Astrocyte (in vitro differentiated cells and primary cell): ENCODE data around the gene ZNF223. TPM values are rescaled to one million over a fixed set of nuclear protein-coding genes. Genes with fewer than 3 reads are reported as not detected.

Source experiments
- DNase-seq: peaks from one replicate; pipeline ENCODE4 v3.0.0-alpha.2; 2010; ENCODE audit warnings: low read depth
- FAIRE-seq: peaks from 2 replicates; lab custom pipeline; 2011; peaks lifted over from hg19 to GRCh38; lab: Jason Lieb, UNC
- H2AFZ ChIP-seq: 2 replicates; pipeline ENCODE4 v1.6.0; 2012; ENCODE audit warnings: low read depth, low read length, inconsistent platforms
- H3K27ac ChIP-seq: 2 replicates; pipeline ENCODE4 v1.5.1; 2011; ENCODE audit warnings: low read depth, low read length, inconsistent platforms
- H3K27me3 ChIP-seq: 2 replicates; pipeline ENCODE4 v1.6.0; 2011; ENCODE audit warnings: low read length, inconsistent platforms; ENCODE audit not compliant: insufficient read depth
- H3K36me3 ChIP-seq: 2 replicates; pipeline ENCODE4 v1.5.1; 2011; ENCODE audit warnings: low read length, inconsistent platforms; ENCODE audit not compliant: insufficient read depth
- H3K4me1 ChIP-seq: 2 replicates; pipeline ENCODE4 v1.5.1; 2011; ENCODE audit warnings: low read length, inconsistent platforms; ENCODE audit not compliant: insufficient read depth
- H3K4me2 ChIP-seq: 2 replicates; pipeline ENCODE4 v1.6.0; 2012; ENCODE audit warnings: low read length, inconsistent platforms
- H3K4me3 ChIP-seq: 2 replicates; pipeline ENCODE4 v1.5.1; 2011; ENCODE audit warnings: low read depth, mild to moderate bottlenecking, low read length, inconsistent platforms; ENCODE audit not compliant: insufficient read depth
- H3K79me2 ChIP-seq: 2 replicates; pipeline ENCODE4 v1.6.0; 2012; ENCODE audit warnings: mild to moderate bottlenecking, low read length, inconsistent platforms; ENCODE audit not compliant: insufficient read depth
- H3K9ac ChIP-seq: 2 replicates; pipeline ENCODE4 v1.6.0; 2012; ENCODE audit warnings: mild to moderate bottlenecking, low read length, inconsistent platforms
- H3K9me3 ChIP-seq: 2 replicates; pipeline ENCODE4 v1.5.1; 2012; ENCODE audit warnings: low read depth, mild to moderate bottlenecking, low read length, inconsistent platforms; ENCODE audit not compliant: insufficient read depth
- H4K20me1 ChIP-seq: 2 replicates; pipeline ENCODE4 v1.6.0; 2012; ENCODE audit warnings: low read length, inconsistent platforms; ENCODE audit not compliant: insufficient read depth
- H3K27ac Mint-ChIP-seq: one replicate; pipeline ENCODE4 v1.8.0; 2021; ENCODE audit warnings: mild to moderate bottlenecking, mixed read lengths; ENCODE audit not compliant: unreplicated experiment
- H3K27me3 Mint-ChIP-seq: one replicate; pipeline ENCODE4 v1.8.0; 2021; ENCODE audit warnings: low read depth, mixed read lengths; ENCODE audit not compliant: unreplicated experiment
- H3K36me3 Mint-ChIP-seq: one replicate; pipeline ENCODE4 v1.8.0; 2021; ENCODE audit warnings: low read depth, mixed read lengths; ENCODE audit not compliant: unreplicated experiment
- H3K4me1 Mint-ChIP-seq: one replicate; pipeline ENCODE4 v1.8.0; 2021; ENCODE audit warnings: low read depth, mixed read lengths; ENCODE audit not compliant: unreplicated experiment
- H3K4me3 Mint-ChIP-seq: one replicate; pipeline ENCODE4 v1.8.0; 2021; ENCODE audit warnings: mild to moderate bottlenecking, moderate library complexity, mixed read lengths; ENCODE audit not compliant: unreplicated experiment
- H3K9me3 Mint-ChIP-seq: one replicate; pipeline ENCODE4 v1.8.0; 2021; ENCODE audit warnings: mild to moderate bottlenecking, mixed read lengths; ENCODE audit not compliant: unreplicated experiment
- CTCF ChIP-seq: IDR thresholded peaks from 2 replicates; pipeline ENCODE4 v1.5.1; 2011; ENCODE audit warnings: low read depth, mild to moderate bottlenecking, inconsistent platforms, low read length, moderate library complexity; ENCODE audit not compliant: insufficient read depth
- EZH2 ChIP-seq: IDR thresholded peaks from 2 replicates; pipeline ENCODE4 v1.6.1; 2012; ENCODE audit warnings: mild to moderate bottlenecking, low read length, inconsistent platforms; ENCODE audit not compliant: insufficient read depth
- total RNA-seq: library from RNA; stranded (reverse); gene quantifications from 2 replicates; pipeline ENCODE4 v1.2.1, GENCODE V29; 2021

The ZNF223 gene
- total RNA-seq, 1 donor from 2014 or later = 4.1 TPM

GRCh38 chr19:44093931-44094765 is 42.3 kb downstream of the ZNF223 start, which contains the start of gene ZNF224:
Gene ZNF224, plus strand, starts transcription at chr19:44094361. Its CDS starts 3,513 bp downstream, at chr19:44097874.
- peak within 1 kb of the TSS; percentile 93 for H3K27ac Mint-ChIP-seq
- TF ChIP-seq CTCF (no peak), EZH2 (no peak)
- no peaks in the 10 kb centered on the region for H3K9me3 Mint-ChIP-seq
- peaks cover 3% of the 10 kb centered on the region for H3K4me1 Mint-ChIP-seq
- Histone ChIP-seq H3K4me3 (peak within 1 kb of the TSS; percentile 97), H3K27ac (peak within 1 kb of the TSS; percentile 63), H3K27me3 (no peaks in the 10 kb centered on the region), H3K36me3 (no peaks in the 10 kb centered on the region), H2AFZ (peak within 1 kb of the TSS; percentile 99), H3K4me1 (no peaks in the 10 kb centered on the region), H3K4me2 (peak within 1 kb of the TSS; percentile 97), H3K79me2 (peaks cover 26% of the 10 kb centered on the region), H3K9ac (peak within 1 kb of the TSS; percentile 92), H4K20me1 (no peaks in the 10 kb centered on the region), H3K9me3 (no peaks in the 10 kb centered on the region)
- no peaks in the 10 kb centered on the region for H3K27me3 Mint-ChIP-seq
- FAIRE-seq (peak; percentile 92), DNase-seq (peak; percentile 83)
- H3K36me3 Mint-ChIP-seq = peaks cover 4% of the 10 kb centered on the region
- H3K4me3 Mint-ChIP-seq = peak within 1 kb of the TSS; percentile 99

GRCh38 chr19:44107751-44108150 is 55.9 kb downstream of the ZNF223 start:
- FAIRE-seq (no peak), DNase-seq (no peak)
- no peaks in the 10 kb centered on the region for H3K4me1 ChIP-seq
- Mint-ChIP-seq H3K4me3 (no peak overlapping the region), H3K9me3 (peaks cover 32% of the 10 kb centered on the region), H3K4me1 (peaks cover 4% of the 10 kb centered on the region), H3K27ac (no peak overlapping the region), H3K36me3 (peaks cover 45% of the 10 kb centered on the region), H3K27me3 (no peaks in the 10 kb centered on the region)
- no peaks in the 10 kb centered on the region for H3K79me2 ChIP-seq
- H3K36me3 ChIP-seq = peaks cover 30% of the 10 kb centered on the region
- no peak overlapping the region for H3K4me3 ChIP-seq
- no peak overlapping the region for H3K27ac ChIP-seq
- H4K20me1 ChIP-seq = no peaks in the 10 kb centered on the region
- TF ChIP-seq EZH2 = no peak
- TF ChIP-seq CTCF = no peak
- H2AFZ ChIP-seq = no peak overlapping the region
- H3K9me3 ChIP-seq = peaks cover 30% of the 10 kb centered on the region
- H3K4me2 ChIP-seq = no peak overlapping the region
- no peaks in the 10 kb centered on the region for H3K27me3 ChIP-seq
- no peak overlapping the region for H3K9ac ChIP-seq

- Mint-ChIP-seq H3K36me3 (peaks cover 32% of the 10 kb centered on the region), H3K27me3 (no peaks in the 10 kb centered on the region), H3K27ac (no peak overlapping the region), H3K4me1 (peaks cover 4% of the 10 kb centered on the region), H3K4me3 (no peak overlapping the region), H3K9me3 (peaks cover 27% of the 10 kb centered on the region)
- Histone ChIP-seq H3K9ac (no peak overlapping the region), H3K27ac (no peak overlapping the region), H3K4me3 (no peak overlapping the region), H3K4me2 (no peak overlapping the region), H3K36me3 (peaks cover 21% of the 10 kb centered on the region), H3K4me1 (peaks cover 5% of the 10 kb centered on the region), H4K20me1 (no peaks in the 10 kb centered on the region), H2AFZ (no peak overlapping the region), H3K9me3 (peaks cover 30% of the 10 kb centered on the region), H3K27me3 (no peaks in the 10 kb centered on the region), H3K79me2 (peaks cover 9% of the 10 kb centered on the region)
- no peak for FAIRE-seq
- DNase-seq = no peak
- no peak for TF ChIP-seq EZH2
- TF ChIP-seq CTCF = no peak
These were observed 57.6 kb downstream of the ZNF223 start for GRCh38 chr19:44109458-44109857.
